Colonic mucosa (tissue), 2 donors: Measurements from ENCODE around the gene ACTRT3. TPM values are rescaled to one million over a fixed set of nuclear protein-coding genes. Genes with fewer than 3 reads are reported as not detected.

Experiments
- total RNA-seq, 2 donors: library from RNA; stranded (reverse); fragmentation: NEBNext Ultra II Directional in 1 of 2; extraction: Animal tissue kit (Norgen Biotek cat#: 25700) in 1 of 2; gene quantifications; one replicate each; pipeline ENCODE4 v1.2.1, GENCODE V29; 2021
- donor health status: DM: no; HTN: no; CAD: no.
- donor health status: DM: no; HTN: no; CAD: no.

Gene ACTRT3
- total RNA-seq, 2 donors from 2014 or later = 1.2 to 1.6 TPM

Other genes starting within 250 kb of the ACTRT3 start
- gene MECOM, start 105.8 kb downstream of the ACTRT3 start, total RNA-seq = 10 to 100 TPM; 81.0 to 88.1 TPM
- 1 to 10 TPM; 5.5 to 9.6 TPM for gene TERC, start 4.5 kb downstream of the ACTRT3 start, total RNA-seq
- gene MYNN, start 3.8 kb upstream of the ACTRT3 start, total RNA-seq = 10 to 100 TPM; 11.1 to 12.9 TPM
- not detected for gene LRRIQ4, start 43.3 kb upstream of the ACTRT3 start, total RNA-seq
- gene LRRC34, start 43.3 kb upstream of the ACTRT3 start, total RNA-seq = under 1 TPM; 0.77 to 0.82 TPM
- 10 to 100 TPM; 42.0 to 66.0 TPM for gene LRRC31, start 100.4 kb upstream of the ACTRT3 start, total RNA-seq
- gene SAMD7, start 142.0 kb upstream of the ACTRT3 start, total RNA-seq = not detected
- gene SEC62, start 197.2 kb upstream of the ACTRT3 start, total RNA-seq = 10 to 100 TPM; 70.0 to 98.3 TPM